GM21360 (cell line): ENCODE results near the gene FBXW2.
"Not testable (repeated sequence)": the region's sequence is repeated elsewhere in the genome, so short reads cannot be mapped to it uniquely, and the experiment has no call there.

Experiments
- ATAC-seq: cut with Tn5 transposase; IDR thresholded peaks from one replicate; pipeline ENCODE4 v1.9.1; 2021; ENCODE audit warnings: mild to moderate bottlenecking, moderate library complexity; ENCODE audit not compliant: unreplicated experiment

The FBXW2 gene

DNA sequence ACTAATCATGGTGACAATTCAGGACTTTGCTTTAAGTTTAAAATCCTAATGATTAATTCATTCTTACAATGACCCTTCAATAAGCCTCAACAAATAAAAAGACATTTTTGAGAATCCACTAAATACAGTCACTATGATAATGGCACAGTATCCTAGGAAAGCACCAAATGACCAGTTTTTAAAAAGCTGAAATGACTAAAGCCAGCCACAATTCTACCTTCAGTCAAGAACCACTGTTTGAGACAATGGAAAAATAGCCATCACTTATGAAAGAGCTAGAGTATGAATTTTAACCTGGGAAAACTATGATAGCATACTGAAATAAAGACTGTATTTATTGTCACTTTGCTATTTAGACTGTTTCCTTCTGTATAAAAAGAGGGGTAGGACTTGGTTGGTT lies 14.0 kb downstream of the FBXW2 start:
- ATAC-seq, result no peak

DNA sequence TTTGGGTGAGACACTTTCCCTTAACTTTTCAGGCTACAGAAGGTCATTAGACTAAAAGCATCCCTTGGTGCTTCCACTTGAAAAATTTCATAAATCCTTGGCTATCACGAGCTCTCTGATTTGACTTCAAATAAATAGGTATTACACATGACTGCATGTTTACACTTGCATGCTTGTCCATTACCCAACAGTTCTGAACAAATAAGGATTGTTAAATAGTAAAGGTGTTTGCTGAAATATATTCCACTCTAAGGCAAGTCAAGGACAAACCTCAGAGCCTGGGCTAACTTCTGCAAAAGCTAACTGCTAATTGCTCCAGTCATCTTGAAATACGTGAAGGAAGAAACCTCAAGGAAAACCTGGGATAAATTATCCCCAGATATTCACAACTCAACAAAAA lies 14.5 kb downstream of the FBXW2 start:
- ATAC-seq, result no peak

DNA sequence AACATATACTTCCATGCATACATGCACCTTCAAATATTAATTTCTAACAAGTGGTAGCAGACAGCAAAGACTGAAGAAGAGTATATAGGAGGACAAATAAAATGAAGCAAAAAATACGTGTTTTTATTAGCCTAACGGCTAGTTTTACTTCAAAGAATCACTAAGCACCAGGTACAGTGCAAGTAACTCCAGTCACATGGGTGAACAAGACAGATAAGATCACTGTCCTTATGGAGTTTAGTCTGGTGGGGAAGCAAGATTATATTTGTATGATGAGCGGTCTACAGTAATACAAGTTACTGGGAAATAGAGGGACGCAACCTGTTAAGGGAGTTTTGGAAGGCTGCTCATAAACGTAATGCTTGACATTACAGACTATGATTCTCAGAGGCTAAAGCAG lies 16.0 kb downstream of the FBXW2 start:
- ATAC-seq, result no peak

DNA sequence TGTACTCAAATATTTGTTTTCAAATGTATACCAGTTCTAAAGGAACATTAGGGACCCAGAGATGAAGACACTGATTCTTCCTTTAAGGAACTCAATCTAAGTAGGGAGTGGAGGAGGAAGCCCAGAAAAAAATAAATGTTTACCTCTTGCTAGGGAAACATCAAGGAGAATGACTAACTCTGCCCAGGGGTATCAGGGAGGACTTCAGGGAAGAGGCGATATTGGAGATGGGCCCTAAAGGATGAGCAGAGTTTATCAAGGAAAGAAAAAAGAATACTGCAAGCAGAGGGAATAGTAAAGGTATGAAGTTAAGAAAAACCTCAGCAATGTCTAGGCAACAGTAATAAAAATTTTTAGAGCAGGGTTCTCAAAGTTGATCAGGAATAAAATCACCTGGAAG lies 16.4 kb downstream of the FBXW2 start:
- ATAC-seq, result no peak

DNA sequence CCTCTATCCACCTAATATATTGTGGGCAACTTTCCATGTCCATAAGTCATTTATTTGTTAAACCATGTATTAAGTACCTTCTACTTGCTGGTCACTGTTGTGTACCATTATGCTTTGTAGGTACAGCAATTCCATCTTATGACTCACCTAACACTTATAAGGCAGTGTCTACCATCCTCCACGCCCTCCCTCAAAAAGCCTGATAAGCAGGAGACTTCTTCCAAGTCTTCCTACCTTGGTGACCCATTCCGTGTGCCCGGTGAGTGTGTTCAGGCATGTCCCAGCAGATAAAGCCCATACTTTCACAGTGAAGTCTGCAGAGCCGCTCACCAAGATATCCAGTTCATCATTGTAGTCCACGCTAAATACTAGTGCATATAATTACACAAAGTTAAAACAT lies 17.4 kb downstream of the FBXW2 start:
- ATAC-seq, result no peak

DNA sequence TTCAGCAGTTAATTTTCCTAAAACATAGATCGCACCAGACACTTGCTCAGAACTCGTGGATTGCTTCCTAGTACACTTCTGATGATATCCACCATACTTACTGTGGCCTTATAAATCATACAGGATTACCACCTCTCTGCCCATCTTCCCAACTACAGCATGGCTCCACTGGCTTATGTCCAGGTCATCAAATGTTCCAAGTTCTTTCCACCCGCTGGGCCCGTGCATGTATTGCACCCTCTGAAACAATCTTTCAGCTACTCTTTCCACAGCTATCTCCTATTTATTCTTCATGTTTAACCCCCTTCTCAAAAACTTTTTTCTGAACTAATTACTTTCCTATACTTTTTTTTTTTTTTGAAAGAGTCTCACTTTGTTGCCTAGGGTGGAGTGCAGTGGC lies 18.5 kb downstream of the FBXW2 start:
- ATAC-seq, result no peak

DNA sequence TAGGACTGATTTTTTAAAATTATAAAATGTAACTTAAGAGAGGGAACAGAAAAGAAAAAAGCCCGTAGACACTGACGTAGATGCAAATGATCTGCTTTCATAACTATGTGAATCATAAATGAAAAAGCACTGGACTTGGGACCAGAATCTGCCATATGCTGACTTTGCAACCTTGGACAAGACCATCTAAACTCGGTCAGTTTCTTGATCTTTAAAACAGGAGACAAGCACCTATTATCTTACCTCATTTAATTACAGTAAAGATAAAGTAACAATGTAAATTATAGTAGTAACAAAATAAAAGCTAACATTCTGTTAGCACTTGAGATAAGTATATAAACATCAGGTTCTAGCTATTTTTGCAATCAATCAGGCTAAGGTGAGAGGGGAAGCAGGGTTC lies 20.0 kb downstream of the FBXW2 start:
- no peak for ATAC-seq

DNA sequence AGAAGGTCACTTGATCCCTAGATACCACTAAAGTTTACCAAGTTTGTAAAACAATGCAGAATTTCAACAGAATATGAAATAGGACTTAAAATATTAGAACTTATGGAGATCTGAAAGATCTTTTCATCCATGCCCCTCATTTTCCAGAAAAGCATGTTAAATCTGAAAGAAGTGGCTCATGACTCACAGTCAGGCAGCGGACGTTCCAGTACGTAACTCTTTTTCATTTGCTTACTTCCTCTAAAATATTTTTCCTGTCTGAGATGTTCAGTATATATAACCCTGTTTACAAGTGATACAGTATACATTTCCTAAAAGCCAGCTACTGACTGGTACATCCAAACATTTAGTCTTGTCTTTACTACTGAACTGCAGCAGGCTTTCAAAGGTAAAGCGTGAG lies 22.3 kb downstream of the FBXW2 start:
- no peak for ATAC-seq

DNA sequence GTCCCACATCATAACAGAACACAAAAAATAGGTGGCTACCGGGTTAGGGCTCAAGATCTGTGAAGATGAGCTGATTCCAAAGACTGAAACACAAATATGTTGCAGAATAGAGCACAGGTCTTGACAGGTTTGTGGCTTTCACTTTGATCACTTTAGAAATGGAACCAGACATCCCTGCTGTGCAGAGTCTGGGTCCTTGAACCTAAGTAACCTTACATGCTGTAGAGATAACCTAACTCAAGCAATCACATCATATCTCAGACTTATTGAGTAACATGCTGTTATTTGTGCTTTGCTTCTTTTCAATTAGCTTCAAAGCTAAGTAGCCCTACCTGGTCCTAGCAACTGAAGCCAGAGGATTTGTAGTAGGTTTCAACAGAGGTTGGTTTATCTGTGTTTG lies 24.3 kb downstream of the FBXW2 start:
- no peak for ATAC-seq

DNA sequence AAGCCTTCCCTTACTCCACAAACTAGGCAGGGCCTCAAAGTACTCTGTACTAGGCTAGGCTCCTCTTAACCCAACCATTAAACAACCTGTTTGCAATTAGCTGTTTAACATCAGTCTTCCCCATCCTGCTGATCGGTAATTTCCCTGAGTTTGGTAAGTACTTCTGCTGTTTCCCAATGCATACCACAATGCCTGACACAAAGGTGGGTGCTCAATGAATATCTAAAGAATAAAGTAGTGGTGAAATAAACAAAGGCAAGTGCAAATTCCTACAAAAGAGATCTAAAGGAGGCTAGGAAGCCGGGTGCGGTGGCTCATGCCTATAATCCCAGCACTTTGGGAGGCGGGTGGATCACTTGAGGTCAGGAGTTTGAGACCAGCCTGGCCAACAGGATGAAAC lies 25.0 kb downstream of the FBXW2 start:
- ATAC-seq, result no peak

DNA sequence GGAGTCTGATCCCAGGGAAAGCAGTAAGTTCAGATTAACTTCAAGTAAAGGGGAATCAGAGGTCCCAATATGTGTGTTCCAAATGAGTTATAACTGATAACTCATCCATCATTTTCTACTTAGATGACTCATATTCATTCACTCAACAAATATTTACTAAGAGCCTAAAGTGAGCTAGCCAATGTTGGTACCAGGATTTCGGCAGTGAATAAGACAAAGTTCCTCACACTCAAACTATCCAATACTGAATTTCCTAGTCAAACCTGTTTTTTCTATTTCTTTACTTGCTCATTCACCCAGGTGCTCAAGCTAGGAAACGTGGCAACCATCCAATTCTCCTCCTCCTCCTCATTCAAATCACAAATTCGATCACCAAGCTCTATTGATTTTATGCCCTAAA lies 25.8 kb downstream of the FBXW2 start:
- ATAC-seq, result no peak

DNA sequence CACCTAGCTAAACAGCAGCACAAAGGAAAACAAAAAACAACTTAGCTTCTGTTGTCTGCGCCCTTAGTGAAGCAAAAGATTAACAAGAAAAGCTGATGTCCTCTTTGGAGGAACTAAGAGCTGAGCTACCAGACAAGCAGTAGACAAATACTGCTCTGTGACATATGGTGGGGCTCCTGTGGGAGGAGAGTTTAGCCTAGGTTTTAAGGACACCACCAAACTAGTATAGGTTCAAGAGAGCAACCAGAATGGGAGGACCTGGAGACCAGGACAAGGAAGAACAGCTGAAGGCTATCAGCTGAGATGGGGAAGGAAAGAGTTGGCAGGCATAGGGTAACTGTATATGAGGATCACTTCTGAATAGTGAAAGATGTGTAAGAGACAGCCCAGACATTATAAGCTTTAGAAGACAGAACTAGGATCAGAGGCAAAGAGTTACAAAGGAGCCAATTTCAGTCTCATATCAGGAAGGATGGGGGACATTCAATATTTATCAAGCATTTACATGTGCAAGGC lies 27.2 kb downstream of the FBXW2 start:
- ATAC-seq, result no peak

DNA sequence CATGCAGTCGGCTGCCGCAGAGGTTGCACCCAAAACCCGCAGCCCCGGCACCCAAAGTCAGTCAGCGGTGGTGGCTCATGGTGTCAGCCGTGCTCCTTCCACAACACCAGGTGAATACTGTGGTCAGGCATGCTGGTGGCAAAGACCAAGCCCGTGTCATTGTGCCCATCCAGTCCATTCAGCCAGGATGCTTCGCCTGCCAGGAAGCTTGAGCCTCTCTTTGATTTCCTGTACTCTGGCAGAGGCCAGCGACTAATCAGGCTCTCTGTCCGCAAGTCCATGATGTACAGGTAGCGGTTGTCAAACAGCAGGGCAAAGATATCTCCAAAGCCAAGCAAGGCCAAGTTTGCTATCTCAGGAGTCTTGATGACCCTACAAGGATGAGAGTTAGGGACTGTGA lies 28.7 kb downstream of the FBXW2 start:
- no peak for ATAC-seq

DNA sequence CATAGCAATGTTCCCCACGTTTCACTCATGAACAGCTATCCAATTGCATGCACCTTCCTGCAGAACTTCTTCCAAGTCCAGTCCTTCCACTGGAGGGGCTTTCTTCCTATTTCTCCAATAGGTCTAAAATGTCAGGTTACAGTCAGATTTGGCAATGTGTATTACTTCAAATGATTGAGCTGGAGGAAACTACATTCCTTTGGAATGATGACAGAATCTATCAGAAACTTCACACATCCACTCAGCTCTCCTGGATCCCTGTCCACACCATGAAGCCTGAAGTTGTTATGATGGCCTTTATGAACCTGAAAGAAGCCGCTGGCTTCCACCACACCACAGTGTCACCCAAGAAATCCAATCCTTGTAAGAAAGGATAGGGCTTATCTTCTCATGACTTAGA lies 32.2 kb downstream of the FBXW2 start:
- no peak for ATAC-seq

DNA sequence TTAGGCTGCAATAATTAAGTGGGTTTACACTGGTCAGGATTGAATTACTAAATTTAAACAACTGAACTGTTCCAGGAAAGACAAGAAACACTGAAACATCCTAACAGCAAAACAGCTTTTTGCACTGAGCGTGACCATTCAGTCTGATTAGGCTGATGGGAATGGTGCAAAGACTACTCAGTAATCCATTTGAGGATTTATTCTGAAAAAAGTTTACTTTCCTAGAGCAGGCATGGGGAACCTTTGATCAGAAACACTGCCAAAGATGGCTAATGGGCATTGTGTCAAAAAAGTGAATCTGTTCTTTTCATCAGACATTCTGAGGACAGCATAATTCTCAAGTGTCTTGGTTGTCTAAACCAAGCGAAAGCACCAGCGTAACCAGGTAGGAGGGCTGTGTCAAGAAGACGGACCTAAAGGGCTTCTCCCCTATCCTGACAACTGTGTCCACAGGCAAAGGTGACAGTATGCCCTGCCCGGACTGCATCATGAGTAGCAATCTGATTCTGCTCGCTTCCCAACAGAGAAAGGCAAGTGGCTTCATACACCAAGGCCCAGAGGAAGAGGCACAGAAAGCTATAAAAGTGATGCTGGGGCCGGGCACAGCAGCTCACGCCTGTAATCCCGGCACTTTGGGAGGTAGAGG lies 33.3 kb downstream of the FBXW2 start:
- no peak for ATAC-seq

DNA sequence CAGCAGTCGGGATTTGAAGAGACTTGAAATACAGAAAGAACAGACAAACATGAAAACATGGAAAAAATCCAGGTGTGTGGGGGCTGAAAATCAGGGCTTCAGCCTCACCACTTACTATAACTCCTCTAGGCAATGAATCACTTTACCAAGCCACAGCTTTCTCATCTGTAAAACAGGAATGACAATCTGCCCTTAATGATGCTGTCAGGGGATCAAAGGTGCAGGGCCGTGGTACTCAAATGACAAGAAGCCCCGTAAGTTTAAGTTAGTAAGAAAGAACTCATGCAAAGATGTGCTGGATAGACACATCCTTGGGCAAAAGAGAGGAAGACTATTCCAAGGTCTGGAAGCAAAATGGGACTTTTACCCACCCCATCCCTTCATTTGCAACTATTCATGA lies 34.7 kb downstream of the FBXW2 start:
- no peak for ATAC-seq

DNA sequence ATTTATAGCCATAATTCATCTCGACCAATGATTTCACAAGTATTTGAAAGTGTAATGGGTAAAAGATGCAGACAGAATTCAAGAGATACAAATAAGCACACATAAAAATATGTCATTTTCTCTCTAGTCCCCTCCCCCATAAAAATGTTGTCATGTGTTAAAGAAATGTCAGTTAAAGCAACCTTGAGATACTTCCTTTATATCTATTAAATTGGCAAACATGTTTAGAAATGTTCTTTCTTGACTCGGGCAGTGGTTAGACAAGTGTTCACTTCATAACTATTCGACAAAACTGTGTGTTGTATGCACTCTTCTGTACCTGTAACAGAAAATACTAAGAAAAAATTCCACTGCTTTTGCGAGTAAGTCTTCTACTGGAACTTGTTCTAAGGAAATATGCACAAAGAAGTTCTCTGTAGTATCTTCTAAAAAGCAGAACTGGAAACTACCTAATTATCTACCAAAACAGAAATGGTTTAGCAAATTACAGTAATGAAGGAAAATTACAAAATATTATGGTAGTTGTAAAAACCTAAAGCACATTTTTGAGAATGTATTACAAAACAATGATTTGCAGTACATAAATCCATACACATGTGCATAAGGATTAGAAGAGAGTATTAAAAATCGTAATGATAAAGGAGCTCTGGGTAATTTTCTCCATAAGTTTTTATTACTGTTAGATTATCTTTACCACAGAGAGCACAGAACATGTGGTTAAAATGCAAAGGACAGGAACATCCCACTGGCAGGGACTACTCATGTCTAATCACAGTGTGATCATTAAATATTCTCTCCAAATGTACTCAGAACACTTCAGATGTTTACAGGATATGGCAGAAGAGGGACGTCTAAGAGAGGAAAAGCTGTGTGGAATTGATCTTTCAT lies 35.9 kb downstream of the FBXW2 start:
- ATAC-seq, result no peak

DNA sequence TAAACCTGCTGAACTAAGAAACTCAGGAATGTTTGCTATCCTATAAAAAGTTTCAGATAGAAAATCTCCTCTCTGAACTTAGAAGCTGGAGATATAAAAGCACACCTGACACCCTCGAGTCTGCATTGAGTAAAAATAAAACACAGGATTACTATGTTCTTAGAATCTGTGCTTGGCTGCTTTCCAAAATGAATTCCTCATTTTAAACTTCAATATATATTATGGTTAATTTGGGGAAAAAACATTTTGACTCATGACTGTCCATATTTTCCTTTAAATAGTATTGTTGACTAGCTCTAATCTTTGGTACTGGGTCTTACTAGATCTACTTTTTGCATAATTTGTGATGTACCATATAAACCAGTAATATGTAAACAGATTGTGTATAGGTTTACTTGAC lies 36.7 kb downstream of the FBXW2 start:
- no peak for ATAC-seq

DNA sequence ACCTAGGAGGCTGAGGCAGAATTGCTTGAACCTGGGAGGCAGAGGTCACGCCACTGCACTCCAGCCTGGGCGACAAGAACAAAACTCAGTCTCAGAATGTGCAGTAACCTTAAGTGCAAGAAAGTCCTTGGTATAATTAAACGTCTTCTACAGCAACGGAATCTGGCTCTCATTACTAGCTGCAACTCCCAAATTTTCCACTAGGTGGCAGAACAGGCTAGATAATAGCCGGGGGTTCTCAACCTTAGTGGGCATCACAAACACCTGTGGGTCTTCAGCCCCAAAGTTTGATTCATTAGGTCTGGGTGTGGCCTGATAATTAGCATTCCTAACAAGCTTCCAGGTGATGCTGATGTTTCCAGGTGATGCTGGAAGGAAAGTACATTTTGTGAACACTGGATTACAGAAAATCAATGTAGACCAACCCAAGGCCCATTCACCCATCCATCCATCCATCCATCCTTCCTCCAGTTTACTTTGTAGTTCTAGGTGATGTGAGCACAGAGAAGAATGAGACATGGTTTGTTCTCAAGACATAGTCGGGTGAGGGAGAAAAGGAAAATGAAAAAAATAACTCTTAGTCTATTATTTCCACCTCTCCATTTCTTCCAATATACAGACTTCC lies 37.3 kb downstream of the FBXW2 start:
- ATAC-seq, result no peak

DNA sequence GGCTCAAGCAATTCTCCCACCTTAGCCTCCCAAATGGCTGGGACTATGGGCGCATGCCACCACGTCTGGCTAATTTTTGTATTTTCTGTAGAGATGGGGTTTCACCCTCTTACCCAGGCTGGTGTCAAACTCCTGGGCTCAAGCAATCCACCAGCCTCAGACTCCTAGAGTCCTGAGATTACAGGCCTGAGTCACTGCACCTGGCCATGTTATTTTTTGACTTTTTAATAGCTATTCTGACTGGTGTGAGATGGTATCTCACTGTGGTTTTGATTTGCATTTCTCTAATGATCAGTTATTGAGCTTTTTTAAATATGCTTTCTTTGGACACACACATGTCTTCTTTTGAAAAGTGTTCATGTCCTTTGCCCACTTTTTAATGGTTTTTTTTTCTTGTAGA lies 38.2 kb downstream of the FBXW2 start:
- peak; percentile 55 for ATAC-seq

DNA sequence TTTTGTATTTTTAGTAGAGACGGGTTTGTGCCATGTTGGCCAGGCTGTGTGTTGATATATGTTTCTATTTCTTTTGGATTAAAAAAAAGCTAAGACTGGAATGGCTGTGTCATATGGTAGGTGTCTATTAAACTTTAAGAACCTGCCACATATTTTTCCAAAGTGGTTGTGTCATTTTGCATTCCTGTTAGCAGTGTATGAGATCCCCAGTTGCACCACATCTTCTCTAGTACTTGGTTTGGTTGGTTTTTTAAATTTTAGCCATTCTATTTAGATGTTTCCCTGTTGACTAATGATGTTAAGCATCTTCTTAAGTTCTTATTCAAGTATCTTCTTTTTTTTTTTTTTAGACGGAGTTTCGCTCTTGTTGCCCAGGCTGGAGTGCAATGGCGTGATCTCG lies 42.8 kb downstream of the FBXW2 start:
- no peak for ATAC-seq

DNA sequence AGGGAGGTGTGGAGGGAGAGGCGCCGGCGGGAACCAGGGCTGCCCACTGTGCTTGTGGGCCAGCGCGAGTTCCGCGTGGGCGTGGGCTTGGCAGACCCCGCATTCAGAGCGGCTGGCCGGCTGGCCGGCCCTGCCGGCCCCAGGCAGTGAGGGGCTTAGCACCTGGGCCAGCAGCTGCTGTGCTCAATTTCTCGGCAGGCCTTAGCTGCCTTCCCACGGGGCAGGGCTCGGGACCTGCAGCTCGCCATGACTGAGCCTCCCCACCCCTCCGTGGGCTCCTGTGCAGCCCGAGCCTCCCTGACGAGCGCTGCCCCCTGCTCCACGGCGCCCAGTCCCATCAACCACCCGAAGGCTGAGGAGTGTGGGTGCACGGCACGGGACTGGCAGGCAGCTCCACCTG lies 46.9 kb downstream of the FBXW2 start:
- ATAC-seq, result not testable (repeated sequence)
